OCI-LY1 (cell line): Measurements from ENCODE around the gene ESR2.

Source experiments
- H2AFZ ChIP-seq: fragments of 200-600 bp; sonication (generic), shearing (Covaris generic); 2 replicates; pipeline ENCODE4 v1.6.0; 2014; ENCODE audit warnings: antibody characterized with exemption, mild to moderate bottlenecking, low read length
- H3F3A ChIP-seq: fragments of 200-600 bp; sonication (generic), shearing (Covaris generic); 2 replicates; pipeline ENCODE4 v1.6.0; 2014; ENCODE audit warnings: mild to moderate bottlenecking, antibody characterized with exemption, low read length, moderate library complexity; ENCODE audit not compliant: insufficient read depth
- H3K27ac ChIP-seq: fragments of 200-600 bp; sonication (generic); 2 replicates; pipeline ENCODE4 v1.5.1; 2014; ENCODE audit warnings: low read length, mixed run types, mild to moderate bottlenecking, low read depth; ENCODE audit not compliant: poor library complexity, severe bottlenecking
- H3K27me3 ChIP-seq: fragments of 200-600 bp; sonication (generic); 2 replicates; pipeline ENCODE4 v1.6.0; 2014; ENCODE audit warnings: antibody characterized with exemption, mild to moderate bottlenecking, low read length, moderate library complexity; ENCODE audit not compliant: insufficient read depth
- H3K36me3 ChIP-seq: fragments of 200-600 bp; sonication (generic); 2 replicates; pipeline ENCODE4 v1.6.1; 2014; ENCODE audit warnings: mild to moderate bottlenecking, antibody characterized with exemption, low read length, moderate library complexity, mixed read lengths; ENCODE audit not compliant: insufficient read depth
- H3K4me1 ChIP-seq: fragments of 200-600 bp; sonication (generic); 2 replicates; pipeline ENCODE4 v1.5.1; 2014; ENCODE audit warnings: mild to moderate bottlenecking, low read length, moderate library complexity; ENCODE audit not compliant: insufficient read depth, severe bottlenecking
- H3K4me2 ChIP-seq: fragments of 200-600 bp; sonication (generic), shearing (Covaris generic); 2 replicates; pipeline ENCODE4 v1.6.1; 2014; ENCODE audit warnings: low read length
- H3K4me3 ChIP-seq: fragments of 200-600 bp; sonication (generic); 2 replicates; pipeline ENCODE4 v1.5.1; 2014; ENCODE audit warnings: low read length, low read depth, mild to moderate bottlenecking, mixed read lengths; ENCODE audit not compliant: poor library complexity, severe bottlenecking
- H3K79me2 ChIP-seq: fragments of 200-600 bp; shearing (Covaris generic); 2 replicates; pipeline ENCODE4 v1.6.1; 2016; ENCODE audit warnings: mixed run types, low read length, mixed read lengths; ENCODE audit not compliant: insufficient read depth
- H3K9ac ChIP-seq: fragments of 200-600 bp; sonication (generic), shearing (Covaris generic); 2 replicates; pipeline ENCODE4 v1.6.1; 2014; ENCODE audit warnings: mild to moderate bottlenecking, low read length, mixed read lengths
- H3K9me2 ChIP-seq: fragments of 200-600 bp; sonication (generic), shearing (Covaris generic); 2 replicates; pipeline ENCODE4 v1.6.1; 2014; ENCODE audit warnings: low read depth, mild to moderate bottlenecking, low read length, mixed read lengths
- H3K9me3 ChIP-seq: fragments of 200-600 bp; shearing (Covaris generic); 2 replicates; pipeline ENCODE4 v1.6.1; 2014; ENCODE audit warnings: low read length, mixed read lengths
- H4K20me1 ChIP-seq: fragments of 200-600 bp; sonication (generic), shearing (Covaris generic); 2 replicates; pipeline ENCODE4 v1.6.0; 2016; ENCODE audit warnings: mild to moderate bottlenecking, low read length; ENCODE audit not compliant: insufficient read depth
- CTCF ChIP-seq: fragments of 200-600 bp; sonication (generic), shearing (Covaris generic); IDR thresholded peaks from 2 replicates; pipeline ENCODE4 v1.5.1; 2017; ENCODE audit warnings: mild to moderate bottlenecking, antibody characterized with exemption, low read length, moderate library complexity, mixed read lengths
- EZH2 ChIP-seq: fragments of 200-600 bp; sonication (generic), shearing (Covaris generic); IDR thresholded peaks from 2 replicates; pipeline ENCODE4 v1.8.0; 2017; ENCODE audit warnings: borderline replicate concordance, mixed run types, mild to moderate bottlenecking, antibody characterized with exemption, low read length, moderate library complexity, mixed read lengths

ESR2 gene

GRCh38 chr14:64137657-64138290, 156.4 kb downstream of the ESR2 start:
- Histone ChIP-seq H3K27ac (no peak overlapping the region), H3K9me2 (no peaks in the 10 kb centered on the region), H3K79me2 (no peaks in the 10 kb centered on the region), H3K36me3 (peaks cover 71% of the 10 kb centered on the region), H3K4me2 (no peak overlapping the region), H4K20me1 (no peaks in the 10 kb centered on the region), H3K4me1 (no peaks in the 10 kb centered on the region), H3F3A (no peaks in the 10 kb centered on the region), H3K9ac (no peak overlapping the region), H2AFZ (no peak overlapping the region), H3K27me3 (no peaks in the 10 kb centered on the region), H3K9me3 (no peaks in the 10 kb centered on the region), H3K4me3 (no peak overlapping the region)
- TF ChIP-seq CTCF (peak; percentile 68), EZH2 (no peak)

GRCh38 chr14:64126548-64126947, 167.6 kb downstream of the ESR2 start:
- no peak overlapping the region for H3K27ac ChIP-seq
- no peaks in the 10 kb centered on the region for H3K27me3 ChIP-seq
- no peak overlapping the region for H2AFZ ChIP-seq
- H3K4me1 ChIP-seq = no peaks in the 10 kb centered on the region
- no peaks in the 10 kb centered on the region for H4K20me1 ChIP-seq
- H3F3A ChIP-seq = no peaks in the 10 kb centered on the region
- H3K4me2 ChIP-seq = no peak overlapping the region
- H3K4me3 ChIP-seq = no peak overlapping the region
- H3K9ac ChIP-seq = no peak overlapping the region
- H3K9me3 ChIP-seq = no peaks in the 10 kb centered on the region
- peaks cover 90% of the 10 kb centered on the region for H3K36me3 ChIP-seq
- TF ChIP-seq CTCF = no peak
- no peak for TF ChIP-seq EZH2
- H3K9me2 ChIP-seq = no peaks in the 10 kb centered on the region
- no peaks in the 10 kb centered on the region for H3K79me2 ChIP-seq

- Histone ChIP-seq H3K4me3 (no peak overlapping the region), H3K79me2 (no peaks in the 10 kb centered on the region), H2AFZ (no peak overlapping the region), H3K9me3 (no peaks in the 10 kb centered on the region), H3K4me2 (no peak overlapping the region), H3K27ac (no peak overlapping the region), H3K4me1 (no peaks in the 10 kb centered on the region), H3K9ac (no peak overlapping the region), H3K27me3 (no peaks in the 10 kb centered on the region), H4K20me1 (no peaks in the 10 kb centered on the region), H3K9me2 (no peaks in the 10 kb centered on the region), H3K36me3 (peaks cover 89% of the 10 kb centered on the region), H3F3A (no peaks in the 10 kb centered on the region)
- TF ChIP-seq CTCF = no peak
- no peak for TF ChIP-seq EZH2
Observed at GRCh38 chr14:64125270-64125669, 168.9 kb downstream of the ESR2 start.
